Raji (cell line): ENCODE measurements around the gene FMO2.

Source experiments
- POLR2A ChIP-seq: IDR thresholded peaks from 2 replicates; pipeline ENCODE4 v1.6.1; 2011; ENCODE audit warnings: low read depth, low read length, control low read depth; ENCODE audit not compliant: insufficient read depth

FMO2 gene

GRCh38 chr1:171198081-171198480 lies 13.0 kb downstream of the FMO2 start:
- no peak for TF ChIP-seq POLR2A

GRCh38 chr1:171204296-171204695 lies 19.2 kb downstream of the FMO2 start:
- TF ChIP-seq POLR2A, result no peak

- TF ChIP-seq POLR2A, result no peak
These were observed 21.3 kb downstream of the FMO2 start for GRCh38 chr1:171206204-171206977.

GRCh38 chr1:171206978-171207355 lies 21.9 kb downstream of the FMO2 start:
- no peak for TF ChIP-seq POLR2A

GRCh38 chr1:171207377-171207776 lies 22.3 kb downstream of the FMO2 start:
- no peak for TF ChIP-seq POLR2A

- TF ChIP-seq POLR2A, result no peak
These were observed 25.3 kb downstream of the FMO2 start for GRCh38 chr1:171210355-171210754.

- TF ChIP-seq POLR2A, result no peak
These were observed 27.7 kb downstream of the FMO2 start for GRCh38 chr1:171212607-171213351.

GRCh38 chr1:171213559-171214454 lies 28.7 kb downstream of the FMO2 start:
- TF ChIP-seq POLR2A, result no peak

GRCh38 chr1:171217658-171218443 lies 32.8 kb downstream of the FMO2 start:
- no peak for TF ChIP-seq POLR2A

- no peak for TF ChIP-seq POLR2A
These were observed 33.6 kb downstream of the FMO2 start for GRCh38 chr1:171218661-171219060.

GRCh38 chr1:171219346-171220080 lies 34.4 kb downstream of the FMO2 start:
- TF ChIP-seq POLR2A, result no peak

GRCh38 chr1:171220081-171220420 lies 35.0 kb downstream of the FMO2 start:
- no peak for TF ChIP-seq POLR2A

GRCh38 chr1:171220581-171221054 lies 35.5 kb downstream of the FMO2 start:
- no peak for TF ChIP-seq POLR2A
